ENCODE results near the gene RAMP3. TPM values are rescaled to one million over a fixed set of nuclear protein-coding genes. Genes with fewer than 3 reads are reported as not detected.
A peak's percentile ranks its signal among the peaks of the same experiment; 100 is the strongest.
"Not testable (repeated sequence)": the region's sequence is repeated elsewhere in the genome, so short reads cannot be mapped to it uniquely, and the experiment has no call there.

RAMP3 gene
- total RNA-seq, 2 experiments from 2014 or later = not detected

DNA sequence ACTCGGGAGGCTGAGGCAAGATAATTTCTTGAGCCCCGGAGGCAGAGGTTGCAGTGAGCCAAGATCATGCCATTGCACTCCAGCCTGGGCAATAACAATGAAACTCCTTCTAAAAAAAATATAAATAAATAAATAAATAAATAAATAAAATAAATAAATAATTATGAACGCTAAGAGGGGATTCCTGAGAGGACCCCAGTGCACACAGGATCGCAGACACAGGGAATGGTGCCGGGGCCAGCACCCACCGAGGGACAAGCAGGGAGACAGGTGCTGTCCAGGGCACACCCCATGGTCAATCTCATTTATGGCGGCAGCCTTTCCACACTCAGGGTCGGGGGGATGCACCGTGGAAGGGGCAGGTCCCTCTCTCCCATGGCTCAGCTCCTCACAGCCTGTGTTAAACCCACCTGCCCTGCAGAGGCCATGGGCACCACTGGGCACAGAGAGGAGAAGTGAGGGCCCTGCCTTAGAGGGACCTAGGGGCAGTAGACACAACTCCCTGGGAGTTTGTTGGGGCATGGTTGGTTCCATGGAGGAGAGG lies 2.2 kb upstream of the RAMP3 start:
- Mint-ChIP-seq H3K9me3 (no peaks in the 10 kb centered on the region), H3K4me1 (peaks cover 5% of the 10 kb centered on the region), H3K27me3 (peaks cover 22% of the 10 kb centered on the region), H3K36me3 (no peaks in the 10 kb centered on the region), H3K4me3 (no peak overlapping the region), H3K27ac (no peak overlapping the region)
- no peak for ATAC-seq (ENCODE audit: low read depth)
- POLR2A ChIA-PET = no interaction called here
- no peak for DNase-seq

DNA sequence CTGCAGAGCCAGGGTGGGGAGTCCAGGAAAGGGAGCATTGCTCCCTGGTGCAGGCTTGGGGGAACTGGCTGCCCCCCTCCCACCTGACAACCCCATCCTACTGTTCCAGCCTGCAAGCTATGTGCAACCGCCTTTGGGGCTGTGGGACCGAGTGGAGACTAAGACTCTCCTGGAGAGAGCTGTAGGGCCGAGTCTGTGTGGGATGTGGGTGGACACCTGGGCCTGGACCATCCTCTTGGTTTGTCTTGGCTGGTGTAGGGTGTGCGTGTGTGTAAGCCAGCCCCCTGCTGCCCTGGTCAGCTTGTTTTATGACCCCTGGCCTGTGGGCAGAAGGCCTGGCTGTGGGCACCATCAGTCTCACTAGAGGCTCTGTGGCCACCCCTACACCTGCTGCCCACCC lies 1.6 kb upstream of the RAMP3 start:
- no peak overlapping the region for H3K27ac Mint-ChIP-seq
- H3K4me3 Mint-ChIP-seq = no peak overlapping the region
- peaks cover 21% of the 10 kb centered on the region for H3K27me3 Mint-ChIP-seq
- H3K4me1 Mint-ChIP-seq = peaks cover 9% of the 10 kb centered on the region
- DNase-seq (no peak), ATAC-seq (ENCODE audit: low read depth) (no peak)
- POLR2A ChIA-PET = no interaction called here
- H3K9me3 Mint-ChIP-seq = no peaks in the 10 kb centered on the region
- no peaks in the 10 kb centered on the region for H3K36me3 Mint-ChIP-seq

DNA sequence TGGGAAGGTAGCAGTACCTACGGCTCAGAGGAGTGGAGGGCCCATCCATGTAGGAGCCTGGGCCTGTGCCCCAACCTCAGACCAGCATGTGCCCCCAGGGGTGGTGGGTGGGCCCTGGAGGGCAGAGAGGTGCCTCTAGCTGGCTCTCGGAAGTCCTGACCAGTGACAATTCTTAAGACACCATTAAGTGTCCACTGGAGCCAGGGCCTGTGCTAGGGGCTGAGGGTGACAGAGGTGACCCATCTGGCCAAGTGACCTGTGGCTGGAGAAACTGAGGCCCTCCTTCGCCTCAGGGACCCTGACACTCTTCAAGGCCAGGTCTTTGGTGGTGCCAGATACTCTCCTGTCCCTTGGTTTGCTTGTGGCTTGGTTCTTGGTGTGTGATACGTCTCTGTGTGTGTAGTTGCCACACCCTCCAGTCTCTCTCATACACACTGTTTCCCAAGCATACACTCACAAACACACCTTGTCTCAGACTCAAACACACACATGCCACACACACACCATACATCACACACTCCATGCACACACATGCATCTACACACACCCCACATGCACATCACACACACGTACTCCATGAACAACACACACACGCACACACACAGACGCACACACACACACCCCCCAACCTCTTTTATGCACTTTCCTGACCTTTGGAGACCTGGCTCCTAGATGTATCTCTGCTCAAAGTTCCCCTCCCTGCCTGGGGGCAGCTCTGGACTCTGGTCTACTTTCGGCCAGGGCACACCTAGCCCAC lies 897 bp upstream of the RAMP3 start:
- Mint-ChIP-seq H3K9me3 (no peaks in the 10 kb centered on the region), H3K4me3 (no peak overlapping the region), H3K36me3 (no peaks in the 10 kb centered on the region), H3K27ac (no peak overlapping the region), H3K4me1 (peaks cover 15% of the 10 kb centered on the region), H3K27me3 (peaks cover 20% of the 10 kb centered on the region)
- ATAC-seq (ENCODE audit: low read depth) = no peak
- DNase-seq = no peak
- POLR2A ChIA-PET = no interaction called here

DNA sequence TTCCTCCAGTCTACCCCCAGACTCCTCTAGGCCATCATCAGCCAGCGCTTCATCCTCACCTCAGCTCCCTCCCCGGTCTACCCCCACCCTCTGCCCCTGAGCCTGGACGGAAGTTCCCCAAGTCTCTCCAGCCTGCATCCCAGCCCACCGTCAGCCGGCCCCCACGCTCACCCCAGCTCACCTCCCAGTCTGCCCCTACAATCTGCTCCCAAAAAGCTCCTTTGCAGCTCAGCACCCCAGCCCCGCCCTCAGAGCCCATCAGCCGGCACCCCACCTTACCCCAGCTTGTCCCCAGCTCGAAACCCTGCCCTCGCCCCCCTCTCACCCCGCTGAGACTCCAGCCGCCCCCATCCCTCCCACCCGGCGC lies 322 bp upstream of the RAMP3 start:
- Mint-ChIP-seq H3K4me1 (peaks cover 15% of the 10 kb centered on the region), H3K4me3 (peak overlapping the region; percentile 11), H3K9me3 (no peaks in the 10 kb centered on the region), H3K27me3 (peaks cover 20% of the 10 kb centered on the region), H3K36me3 (no peaks in the 10 kb centered on the region), H3K27ac (no peak overlapping the region)
- ATAC-seq (ENCODE audit: low read depth) (no peak), DNase-seq (no peak)
- POLR2A ChIA-PET = no interaction called here

DNA sequence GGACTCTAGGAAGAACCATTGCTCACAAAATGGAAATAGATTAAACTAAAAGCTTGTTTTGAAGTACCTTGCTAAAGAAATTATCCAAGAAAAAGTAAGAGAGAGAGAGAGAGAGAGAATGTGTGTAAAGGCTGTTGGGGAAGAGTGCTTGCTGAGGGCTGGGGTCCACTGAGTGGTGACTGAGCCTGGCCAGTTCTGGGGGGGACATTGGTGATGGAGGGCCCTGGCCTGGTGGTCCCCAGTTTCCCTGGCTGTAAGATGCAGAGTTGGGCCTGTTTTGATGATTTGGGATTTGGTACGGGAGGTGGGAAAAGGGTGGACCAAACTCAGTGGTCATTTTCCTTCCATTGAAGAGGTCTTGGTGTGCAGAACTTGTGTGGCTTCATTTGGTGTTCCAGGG lies 880 bp downstream of the RAMP3 start:
- DNase-seq = no peak
- Mint-ChIP-seq H3K9me3 (peaks cover 3% of the 10 kb centered on the region), H3K27me3 (peaks cover 23% of the 10 kb centered on the region), H3K36me3 (no peaks in the 10 kb centered on the region), H3K4me3 (no peak overlapping the region), H3K4me1 (peaks cover 15% of the 10 kb centered on the region), H3K27ac (no peak overlapping the region)
- POLR2A ChIA-PET = no interaction called here
- ATAC-seq (ENCODE audit: low read depth) = no peak

DNA sequence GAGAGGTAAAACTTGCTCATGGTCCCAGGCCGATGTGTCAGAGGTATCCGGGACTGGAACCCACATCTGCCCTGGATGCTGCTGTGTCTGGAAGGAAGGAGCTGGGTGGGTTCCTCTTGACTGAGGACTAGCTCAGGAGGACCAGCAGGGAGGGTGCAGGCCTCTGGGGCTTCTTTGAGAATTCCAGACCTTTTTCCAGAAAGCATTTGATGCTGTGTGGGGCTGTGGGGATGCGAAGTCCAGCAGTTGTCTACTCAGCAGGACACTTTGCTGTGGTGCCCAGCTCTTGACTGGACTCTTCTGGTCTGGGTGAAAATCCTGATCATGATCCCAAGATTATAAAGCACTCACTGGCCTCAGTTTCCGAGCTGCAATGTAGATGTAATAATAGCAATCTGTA lies 1.7 kb downstream of the RAMP3 start:
- peaks cover 7% of the 10 kb centered on the region for H3K9me3 Mint-ChIP-seq
- ATAC-seq (ENCODE audit: low read depth) = no peak
- H3K36me3 Mint-ChIP-seq = no peaks in the 10 kb centered on the region
- H3K27me3 Mint-ChIP-seq = peaks cover 27% of the 10 kb centered on the region
- H3K4me1 Mint-ChIP-seq = peaks cover 15% of the 10 kb centered on the region
- H3K4me3 Mint-ChIP-seq = no peak overlapping the region
- DNase-seq = no peak
- H3K27ac Mint-ChIP-seq = no peak overlapping the region
- POLR2A ChIA-PET = no interaction called here

DNA sequence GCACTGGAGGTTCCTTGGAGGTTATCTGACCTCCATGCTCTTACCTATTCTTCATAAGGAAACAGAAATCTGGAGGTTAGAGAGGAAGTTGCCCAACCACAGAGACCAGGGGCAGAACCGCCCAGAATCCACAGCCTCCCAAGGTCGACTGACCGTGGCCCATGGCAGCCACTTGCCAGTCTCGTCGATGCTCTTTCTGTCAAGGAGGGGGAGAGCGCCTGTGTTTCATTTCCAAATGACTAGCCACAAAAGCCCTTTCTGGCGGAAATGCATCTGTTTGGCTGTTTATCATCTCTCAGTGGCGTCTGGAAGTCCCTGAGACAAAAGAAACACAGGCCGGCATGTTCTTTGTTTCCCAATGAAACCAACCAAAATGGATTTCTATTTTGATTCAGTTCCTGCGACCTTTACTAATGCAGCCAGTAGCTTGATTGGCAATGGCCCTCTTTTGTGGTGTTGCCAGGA lies 2.9 kb downstream of the RAMP3 start:
- Mint-ChIP-seq H3K36me3 (no peaks in the 10 kb centered on the region), H3K27me3 (peaks cover 34% of the 10 kb centered on the region), H3K9me3 (peaks cover 11% of the 10 kb centered on the region), H3K4me3 (no peak overlapping the region), H3K27ac (no peak overlapping the region), H3K4me1 (peaks cover 12% of the 10 kb centered on the region)
- no peak for ATAC-seq (ENCODE audit: low read depth)
- DNase-seq = no peak
- POLR2A ChIA-PET = no interaction called here

DNA sequence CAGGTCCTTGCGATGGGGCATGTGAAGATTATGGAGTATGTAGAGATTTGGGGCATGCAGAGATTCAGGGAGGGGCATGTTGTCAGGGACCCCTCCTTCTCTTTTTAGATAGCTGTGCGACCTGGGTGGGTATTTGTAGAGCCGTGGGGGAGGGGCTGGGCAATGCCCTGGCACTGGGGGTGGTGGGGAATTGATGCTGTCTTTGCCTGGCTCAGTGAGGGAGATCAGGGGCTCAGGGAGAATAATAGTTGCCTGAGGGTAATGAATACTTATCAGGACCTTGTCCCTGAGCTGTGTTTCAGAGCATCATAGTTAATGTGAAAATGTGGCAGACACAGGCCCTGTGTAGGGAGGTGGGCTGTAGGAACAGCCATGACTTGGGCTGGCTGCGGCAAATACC lies 3.5 kb downstream of the RAMP3 start:
- peak overlapping the region; percentile 58 for H3K27ac Mint-ChIP-seq
- ATAC-seq (ENCODE audit: low read depth) (no peak), DNase-seq (no peak)
- peaks cover 12% of the 10 kb centered on the region for H3K4me1 Mint-ChIP-seq
- H3K4me3 Mint-ChIP-seq = no peak overlapping the region
- no peaks in the 10 kb centered on the region for H3K36me3 Mint-ChIP-seq
- POLR2A ChIA-PET = no interaction called here
- H3K27me3 Mint-ChIP-seq = peaks cover 34% of the 10 kb centered on the region
- peaks cover 11% of the 10 kb centered on the region for H3K9me3 Mint-ChIP-seq

DNA sequence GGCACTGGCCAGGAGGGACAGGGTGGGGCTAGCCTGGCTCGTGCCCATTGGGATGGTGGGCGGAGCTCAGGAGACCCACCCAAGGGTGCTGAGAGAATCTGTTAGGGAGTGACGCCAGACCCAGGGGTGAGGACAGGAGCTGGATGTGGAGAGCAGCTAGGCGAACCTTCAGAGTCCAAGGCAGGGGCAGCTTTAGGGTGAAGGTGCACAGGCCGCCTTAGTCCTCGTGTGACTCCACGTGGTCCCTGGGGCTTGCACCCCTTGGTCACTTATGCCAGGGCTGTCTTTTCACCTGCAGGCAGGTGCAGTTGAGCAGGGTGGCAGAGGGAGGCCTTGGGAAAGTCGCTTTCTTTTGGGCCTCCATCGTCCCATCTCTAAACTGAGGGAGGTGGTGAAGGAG lies 4.3 kb downstream of the RAMP3 start:
- no peak for ATAC-seq (ENCODE audit: low read depth)
- DNase-seq = no peak
- peaks cover 11% of the 10 kb centered on the region for H3K4me1 Mint-ChIP-seq
- peaks cover 34% of the 10 kb centered on the region for H3K27me3 Mint-ChIP-seq
- no peak overlapping the region for H3K4me3 Mint-ChIP-seq
- POLR2A ChIA-PET = no interaction called here
- peaks cover 11% of the 10 kb centered on the region for H3K9me3 Mint-ChIP-seq
- no peak overlapping the region for H3K27ac Mint-ChIP-seq
- no peaks in the 10 kb centered on the region for H3K36me3 Mint-ChIP-seq

DNA sequence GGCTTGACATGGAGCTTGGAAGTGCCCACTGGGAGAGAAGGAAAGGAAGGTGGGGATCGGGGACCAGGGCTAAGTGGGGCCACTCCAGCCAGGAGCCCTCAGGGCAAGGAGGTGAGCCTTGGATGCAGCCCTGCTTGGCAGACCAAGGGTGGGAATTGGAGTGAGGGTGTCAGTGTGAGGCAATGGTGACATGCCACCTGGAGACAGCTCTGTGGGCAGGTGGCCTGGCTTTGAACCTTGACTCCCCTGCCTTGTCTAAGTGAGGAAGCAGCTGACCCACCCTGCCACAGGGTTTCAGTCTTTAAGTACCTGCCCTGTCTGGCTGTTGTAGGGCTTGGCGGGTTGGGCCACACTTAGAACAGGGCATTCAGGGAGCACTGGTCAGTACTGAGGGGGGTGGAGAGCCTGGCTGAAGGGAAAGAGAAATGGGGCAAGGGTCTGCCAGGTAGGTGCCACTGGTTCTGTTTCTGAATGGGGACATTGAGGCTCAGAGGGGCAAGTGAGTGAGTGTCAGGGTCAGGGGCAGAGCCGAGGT lies 4.8 kb downstream of the RAMP3 start:
- H3K27ac Mint-ChIP-seq = no peak overlapping the region
- DNase-seq = no peak

DNA sequence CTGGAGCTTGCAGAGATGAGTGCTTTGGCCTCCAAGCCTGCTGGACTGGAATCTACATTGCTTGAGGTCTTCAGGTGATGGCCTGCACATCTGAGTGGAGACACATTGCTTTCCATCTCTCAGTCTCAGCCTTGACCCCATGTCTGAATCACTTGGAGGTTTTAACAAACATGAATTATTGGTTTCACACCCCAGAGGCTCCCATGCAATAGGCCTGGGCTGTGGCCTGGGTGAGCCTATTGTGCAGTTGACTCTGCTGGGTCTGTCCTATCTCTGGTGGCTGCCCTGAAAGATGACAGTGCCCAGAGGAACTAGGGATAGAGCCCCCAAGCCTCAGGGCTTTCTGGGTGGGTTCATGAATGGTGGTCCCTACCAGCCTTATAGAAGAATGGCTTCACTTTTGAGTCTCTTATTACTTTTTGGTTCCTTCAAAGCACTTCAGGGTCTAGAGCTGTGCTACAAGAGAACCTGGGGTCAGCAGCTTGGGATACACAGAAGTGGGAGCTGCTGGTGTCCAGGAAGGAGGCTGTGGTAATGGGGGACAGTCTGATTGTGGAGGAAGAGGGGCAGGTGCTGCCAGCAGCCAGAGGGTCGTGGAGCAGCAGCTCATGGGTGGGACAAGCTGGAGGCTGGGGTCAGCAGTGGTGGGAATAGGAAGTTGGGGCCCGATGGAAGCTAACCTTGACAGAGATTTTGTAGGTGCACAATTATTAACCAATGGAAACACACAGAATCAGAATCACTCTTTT lies 5.5 kb downstream of the RAMP3 start:
- POLR2A ChIA-PET = no interaction called here

More for the DNA sequence above, 4.8 kb downstream of the RAMP3 start:
- H3K4me3 Mint-ChIP-seq = no peak overlapping the region
- no peak for ATAC-seq (ENCODE audit: low read depth)
- POLR2A ChIA-PET = no interaction called here
- H3K9me3 Mint-ChIP-seq = peaks cover 11% of the 10 kb centered on the region
- H3K36me3 Mint-ChIP-seq = no peaks in the 10 kb centered on the region
- H3K4me1 Mint-ChIP-seq = peaks cover 11% of the 10 kb centered on the region
- H3K27me3 Mint-ChIP-seq = peaks cover 29% of the 10 kb centered on the region

DNA sequence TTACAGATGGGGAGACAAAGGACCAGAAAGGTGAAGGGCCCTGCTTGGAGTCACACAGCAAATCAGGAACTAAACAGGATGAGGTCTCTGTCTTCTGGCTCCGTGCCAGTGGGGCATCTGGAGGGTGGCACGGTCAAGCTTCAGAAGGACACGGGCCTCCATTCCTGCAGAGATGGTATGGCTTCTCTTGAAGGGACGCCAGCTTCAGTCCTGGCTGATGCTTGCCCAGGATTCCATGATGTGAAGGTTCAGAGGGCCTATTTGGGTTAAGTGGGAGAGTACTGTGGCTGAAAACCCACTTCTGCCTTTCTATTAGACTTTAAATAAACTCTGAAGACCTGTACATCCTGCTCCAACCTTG lies 6.1 kb downstream of the RAMP3 start:
- no peak for ATAC-seq (ENCODE audit: low read depth)

More for the DNA sequence above, 5.5 kb downstream of the RAMP3 start:
- Mint-ChIP-seq H3K4me1 (peaks cover 11% of the 10 kb centered on the region), H3K9me3 (peaks cover 11% of the 10 kb centered on the region), H3K27ac (no peak overlapping the region), H3K4me3 (no peak overlapping the region), H3K36me3 (no peaks in the 10 kb centered on the region), H3K27me3 (peaks cover 27% of the 10 kb centered on the region)
- DNase-seq = no peak
- ATAC-seq (ENCODE audit: low read depth) = no peak

DNA sequence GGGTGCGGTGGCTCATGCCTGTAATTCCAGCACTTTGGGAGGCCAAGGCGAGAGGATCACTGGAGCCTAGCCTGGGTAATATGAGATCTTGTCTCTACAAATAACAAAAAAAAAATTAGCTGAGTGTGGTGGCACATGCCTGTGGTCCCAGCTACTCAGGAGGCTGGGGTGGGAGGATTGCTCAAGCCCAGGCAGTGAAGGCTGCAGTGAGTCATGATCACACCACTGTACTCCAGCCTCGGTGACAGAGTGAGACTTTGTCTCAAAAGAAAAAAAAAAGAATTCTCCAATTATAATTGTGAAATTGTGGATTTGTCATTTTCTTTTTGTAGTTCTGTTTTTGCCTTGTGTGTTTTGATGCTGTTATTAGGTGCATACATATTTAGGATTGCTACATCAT lies 6.7 kb downstream of the RAMP3 start:
- DNase-seq; H3K36me3 Mint-ChIP-seq; POLR2A ChIA-PET; ATAC-seq (ENCODE audit: low read depth); H3K4me3 Mint-ChIP-seq; H3K27ac Mint-ChIP-seq: not testable (repeated sequence)
- H3K27me3 Mint-ChIP-seq = peaks cover 26% of the 10 kb centered on the region
- H3K9me3 Mint-ChIP-seq = peaks cover 11% of the 10 kb centered on the region
- peaks cover 11% of the 10 kb centered on the region for H3K4me1 Mint-ChIP-seq

More for the DNA sequence above, 6.1 kb downstream of the RAMP3 start:
- H3K36me3 Mint-ChIP-seq = no peaks in the 10 kb centered on the region
- H3K9me3 Mint-ChIP-seq = peaks cover 11% of the 10 kb centered on the region
- POLR2A ChIA-PET = no interaction called here
- H3K4me1 Mint-ChIP-seq = peaks cover 11% of the 10 kb centered on the region
- no peak overlapping the region for H3K27ac Mint-ChIP-seq
- no peak overlapping the region for H3K4me3 Mint-ChIP-seq
- H3K27me3 Mint-ChIP-seq = peaks cover 23% of the 10 kb centered on the region
- no peak for DNase-seq

DNA sequence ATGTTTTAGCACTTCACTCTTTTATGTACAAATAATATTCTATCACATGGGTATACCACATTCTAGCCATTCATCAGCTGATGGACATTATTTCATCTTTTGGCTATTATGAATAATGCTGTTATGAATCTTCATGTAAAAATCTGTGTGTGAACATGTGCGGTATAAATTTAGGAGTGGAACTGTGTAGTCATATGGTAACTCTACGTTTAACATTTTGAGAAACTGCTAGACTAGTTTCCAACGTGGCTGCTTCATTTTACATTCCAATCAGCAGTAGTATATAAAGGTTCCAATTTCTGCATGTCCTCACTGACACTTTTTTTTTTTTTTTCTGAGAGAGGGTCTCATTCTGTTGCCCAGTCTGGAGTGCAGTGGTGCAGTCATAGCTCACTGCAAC lies 8.3 kb downstream of the RAMP3 start:
- DNase-seq = no peak
- peaks cover 11% of the 10 kb centered on the region for H3K9me3 Mint-ChIP-seq
- H3K4me1 Mint-ChIP-seq = peaks cover 7% of the 10 kb centered on the region
- no peak for ATAC-seq (ENCODE audit: low read depth)
- no peaks in the 10 kb centered on the region for H3K36me3 Mint-ChIP-seq
- no peak overlapping the region for H3K27ac Mint-ChIP-seq
- H3K4me3 Mint-ChIP-seq = no peak overlapping the region
- POLR2A ChIA-PET = no interaction called here
- peaks cover 26% of the 10 kb centered on the region for H3K27me3 Mint-ChIP-seq

Measured in activated naive CD8-positive, alpha-beta T cell treated with anti-CD3 and anti-CD28 coated beads, Interleukin-2, amount 10 ng/mL, durations not matched to agents 7 days and 5 days (primary cell).